Liver (tissue), 9 donors: ENCODE data around the gene ANKRD23. TPM values are rescaled to one million over a fixed set of nuclear protein-coding genes. Genes with fewer than 3 reads are reported as not detected.

Experiments
- DNase-seq: peaks from one replicate; pipeline ENCODE4 v3.0.0-alpha.2; 2017; ENCODE audit warnings: low spot score
- H3K27ac ChIP-seq, 2 donors: one replicate each; pipeline ENCODE4 v1.7.0; 2013; ENCODE audit warnings: inconsistent platforms in 2 of 2, low read length in 2 of 2, control low read depth in 1 of 2, low read depth in 1 of 2, mild to moderate bottlenecking in 1 of 2
- H3K27me3 ChIP-seq, 4 donors: one replicate each; pipeline versions ENCODE4 v1.6.1 to v1.7.0; 2013; ENCODE audit warnings: low read length in 3 of 4, inconsistent platforms in 1 of 4, mild to moderate bottlenecking in 1 of 4, moderate library complexity in 1 of 4; ENCODE audit not compliant: control insufficient read depth in 4 of 4, insufficient read depth in 4 of 4
- H3K36me3 ChIP-seq, 4 donors: one replicate each; pipeline versions ENCODE4 v1.6.1 to v1.7.0; 2013; ENCODE audit warnings: low read length in 3 of 4, mild to moderate bottlenecking in 3 of 4, low read depth in 1 of 4, moderate library complexity in 1 of 4; ENCODE audit not compliant: control insufficient read depth in 4 of 4, insufficient read depth in 3 of 4
- H3K4me1 ChIP-seq, 4 donors: one replicate each; pipeline versions ENCODE4 v1.6.1 to v1.7.0; 2013; ENCODE audit warnings: low read length in 3 of 4, mild to moderate bottlenecking in 3 of 4, moderate library complexity in 1 of 4; ENCODE audit not compliant: control insufficient read depth in 4 of 4, insufficient read depth in 4 of 4
- H3K4me3 ChIP-seq, 3 donors: one replicate each; pipeline versions ENCODE4 v1.6.1 to v1.7.0; 2013; ENCODE audit warnings: low read length in 3 of 3, control low read depth in 1 of 3, low read depth in 1 of 3, mild to moderate bottlenecking in 1 of 3
- H3K9ac ChIP-seq, 2 donors: one replicate each; pipeline ENCODE4 v1.7.0; 2013; ENCODE audit warnings: low read length in 2 of 2, mild to moderate bottlenecking in 2 of 2, moderate library complexity in 2 of 2, control low read depth in 1 of 2, low read depth in 1 of 2
- H3K9me3 ChIP-seq, 4 donors: one replicate each; pipeline versions ENCODE4 v1.6.1 to v1.7.0; 2013; ENCODE audit warnings: low read length in 3 of 4; ENCODE audit not compliant: control insufficient read depth in 4 of 4
- EGR1 ChIP-seq, 2 donors: IDR thresholded peaks; 2 replicates each; pipeline ENCODE4 v1.6.1; 2016 to 2018; ENCODE audit warnings: antibody characterized with exemption in 2 of 2, low read depth in 2 of 2
- FOXA1 ChIP-seq: IDR thresholded peaks from 2 replicates; pipeline ENCODE4 v1.6.1; 2016; ENCODE audit warnings: antibody characterized with exemption
- FOXA2 ChIP-seq: IDR thresholded peaks from 2 replicates; pipeline ENCODE4 v1.6.1; 2016; ENCODE audit warnings: antibody characterized with exemption
- GABPA ChIP-seq, 2 donors: IDR thresholded peaks in 1 of 2; conservative IDR thresholded peaks in 1 of 2; 2 replicates each; pipeline ENCODE4 v1.6.1; 2016; ENCODE audit warnings: antibody characterized with exemption in 2 of 2, mild to moderate bottlenecking in 1 of 2, moderate library complexity in 1 of 2
- HNF4A ChIP-seq, 2 donors: conservative IDR thresholded peaks; 2 replicates each; pipeline ENCODE4 v1.6.1; 2016; ENCODE audit warnings: antibody characterized with exemption in 2 of 2, mild to moderate bottlenecking in 2 of 2
- HNF4G ChIP-seq: IDR thresholded peaks from 2 replicates; pipeline ENCODE4 v1.6.1; 2016; ENCODE audit warnings: antibody characterized with exemption
- JUND ChIP-seq, 2 donors: IDR thresholded peaks; 2 replicates each; pipeline ENCODE4 v1.6.1; 2016; ENCODE audit warnings: antibody characterized with exemption in 2 of 2
- NR2F2 ChIP-seq: IDR thresholded peaks from 2 replicates; pipeline ENCODE4 v1.6.1; 2016; ENCODE audit warnings: antibody characterized with exemption
- RAD21 ChIP-seq, 2 donors: IDR thresholded peaks; 2 replicates each; pipeline ENCODE4 v1.6.1; 2016; ENCODE audit warnings: antibody characterized with exemption in 2 of 2, mild to moderate bottlenecking in 2 of 2
- RXRA ChIP-seq, 2 donors: IDR thresholded peaks; 2 replicates each; pipeline ENCODE4 v1.6.1; 2017 to 2018; ENCODE audit warnings: antibody characterized with exemption in 2 of 2, mild to moderate bottlenecking in 1 of 2
- SP1 ChIP-seq: IDR thresholded peaks from 2 replicates; pipeline ENCODE4 v1.6.1; 2018; ENCODE audit warnings: antibody characterized with exemption, mild to moderate bottlenecking
- TAF1 ChIP-seq: conservative IDR thresholded peaks from 2 replicates; pipeline ENCODE4 v1.6.1; 2016; ENCODE audit warnings: antibody characterized with exemption, mild to moderate bottlenecking
- YY1 ChIP-seq: IDR thresholded peaks from 2 replicates; pipeline ENCODE4 v1.6.1; 2016; ENCODE audit warnings: antibody characterized with exemption, mild to moderate bottlenecking
- WGBS: extraction: QIAGEN DNeasy Blood & Tissue Kit; methylation state at CpG from one replicate; pipeline ENCODE4 v1.1.7; 2013; 5-methylcytosine and 5-hydroxymethylcytosine counted together
- polyA plus RNA-seq, 2 donors: library from polyadenylated mRNA; stranded (reverse) in 1 of 2; unstranded in 1 of 2; fragments of 200-250 nt in 1 of 2; fragments of >200 nt in 1 of 2; fragmentation: Nextera tagmentation in 1 of 2; extraction: Ambion mirVana in 1 of 2; gene quantifications; one replicate each; pipeline versions ENCODE4 v1.2.1 to v1.2.3, GENCODE V29; 2013 to 2015
- total RNA-seq, 2 donors: library from RNA; depleted of rRNA; stranded (reverse); fragments of >200 nt; gene quantifications; one replicate each; pipeline ENCODE4 v1.2.3, GENCODE V29; 2014
- TF ChIP-seq, protein P1 (sequence below): fragments of 150-350 bp; IDR thresholded peaks from 2 replicates; pipeline ENCODE4 v1.5.1; 2017; ENCODE audit warnings: improper control_type of control experiment, low read depth, low read length; ENCODE audit not compliant: missing input control
- TF ChIP-seq, protein P2 (sequence below): IDR thresholded peaks from 2 replicates; pipeline ENCODE4 v1.6.1; 2016; ENCODE audit warnings: antibody characterized with exemption, mild to moderate bottlenecking
- TF ChIP-seq, protein P3 (sequence below): IDR thresholded peaks from 2 replicates; pipeline ENCODE4 v1.6.1; 2016; ENCODE audit warnings: antibody characterized with exemption
- TF ChIP-seq, protein P4 (sequence below): IDR thresholded peaks from 2 replicates; pipeline ENCODE4 v1.6.1; 2016; ENCODE audit warnings: antibody characterized with exemption
- donor health status: healthy.
- donor health status: healthy.
- donor health status: healthy.
- donor health status: healthy.
- donor health status: healthy.

Gene ANKRD23
- total and polyA plus RNA-seq, 4 donors: 0.82 to 4.2 (median 1.9) TPM

DNA sequence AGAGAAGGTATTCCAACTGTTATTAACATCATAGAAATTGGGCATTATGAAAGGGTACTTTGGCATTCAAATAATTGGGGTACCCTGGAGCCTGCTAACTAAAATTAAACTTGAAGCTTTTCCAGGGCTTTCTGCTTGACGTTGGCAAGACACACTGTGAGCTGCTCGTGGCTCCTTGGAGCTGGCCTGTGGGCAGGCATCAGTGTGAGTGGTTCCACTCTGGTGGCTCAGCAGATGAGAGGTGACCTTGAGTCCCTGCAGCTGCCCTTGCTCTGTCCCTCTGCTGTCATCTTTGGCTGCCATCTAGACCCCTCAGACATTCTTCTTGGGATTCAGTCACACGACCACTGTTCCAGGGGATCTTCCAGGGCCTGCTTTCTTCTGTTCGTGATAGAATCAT is 21.0 kb downstream of the ANKRD23 start:
- Histone ChIP-seq H3K27ac (no peak overlapping the region), H3K4me3 (no peak overlapping the region), H3K9ac (no peak overlapping the region), H3K4me1 (peaks cover 21 to 55% (median 48%) of the 10 kb centered on the region in 4 donors), H3K9me3 (no peaks in the 10 kb centered on the region), H3K27me3 (no peaks in the 10 kb centered on the region), H3K36me3 (peaks cover 8 to 24% (median 18%) of the 10 kb centered on the region in 4 donors)
- no peak for DNase-seq
- 86% methylated on average over 4 of the region's 4 CpGs for WGBS
- no peak for TF ChIP-seq JUND (IDR thresholded peaks at IDR 0.05)
- TF ChIP-seq EGR1 (IDR thresholded peaks at IDR 0.05; ENCODE audit: low read depth in 2 of 2): no peak
- TF ChIP-seq, protein P1, sequence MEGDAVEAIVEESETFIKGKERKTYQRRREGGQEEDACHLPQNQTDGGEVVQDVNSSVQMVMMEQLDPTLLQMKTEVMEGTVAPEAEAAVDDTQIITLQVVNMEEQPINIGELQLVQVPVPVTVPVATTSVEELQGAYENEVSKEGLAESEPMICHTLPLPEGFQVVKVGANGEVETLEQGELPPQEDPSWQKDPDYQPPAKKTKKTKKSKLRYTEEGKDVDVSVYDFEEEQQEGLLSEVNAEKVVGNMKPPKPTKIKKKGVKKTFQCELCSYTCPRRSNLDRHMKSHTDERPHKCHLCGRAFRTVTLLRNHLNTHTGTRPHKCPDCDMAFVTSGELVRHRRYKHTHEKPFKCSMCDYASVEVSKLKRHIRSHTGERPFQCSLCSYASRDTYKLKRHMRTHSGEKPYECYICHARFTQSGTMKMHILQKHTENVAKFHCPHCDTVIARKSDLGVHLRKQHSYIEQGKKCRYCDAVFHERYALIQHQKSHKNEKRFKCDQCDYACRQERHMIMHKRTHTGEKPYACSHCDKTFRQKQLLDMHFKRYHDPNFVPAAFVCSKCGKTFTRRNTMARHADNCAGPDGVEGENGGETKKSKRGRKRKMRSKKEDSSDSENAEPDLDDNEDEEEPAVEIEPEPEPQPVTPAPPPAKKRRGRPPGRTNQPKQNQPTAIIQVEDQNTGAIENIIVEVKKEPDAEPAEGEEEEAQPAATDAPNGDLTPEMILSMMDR: no peak
- TF ChIP-seq, protein P2, sequence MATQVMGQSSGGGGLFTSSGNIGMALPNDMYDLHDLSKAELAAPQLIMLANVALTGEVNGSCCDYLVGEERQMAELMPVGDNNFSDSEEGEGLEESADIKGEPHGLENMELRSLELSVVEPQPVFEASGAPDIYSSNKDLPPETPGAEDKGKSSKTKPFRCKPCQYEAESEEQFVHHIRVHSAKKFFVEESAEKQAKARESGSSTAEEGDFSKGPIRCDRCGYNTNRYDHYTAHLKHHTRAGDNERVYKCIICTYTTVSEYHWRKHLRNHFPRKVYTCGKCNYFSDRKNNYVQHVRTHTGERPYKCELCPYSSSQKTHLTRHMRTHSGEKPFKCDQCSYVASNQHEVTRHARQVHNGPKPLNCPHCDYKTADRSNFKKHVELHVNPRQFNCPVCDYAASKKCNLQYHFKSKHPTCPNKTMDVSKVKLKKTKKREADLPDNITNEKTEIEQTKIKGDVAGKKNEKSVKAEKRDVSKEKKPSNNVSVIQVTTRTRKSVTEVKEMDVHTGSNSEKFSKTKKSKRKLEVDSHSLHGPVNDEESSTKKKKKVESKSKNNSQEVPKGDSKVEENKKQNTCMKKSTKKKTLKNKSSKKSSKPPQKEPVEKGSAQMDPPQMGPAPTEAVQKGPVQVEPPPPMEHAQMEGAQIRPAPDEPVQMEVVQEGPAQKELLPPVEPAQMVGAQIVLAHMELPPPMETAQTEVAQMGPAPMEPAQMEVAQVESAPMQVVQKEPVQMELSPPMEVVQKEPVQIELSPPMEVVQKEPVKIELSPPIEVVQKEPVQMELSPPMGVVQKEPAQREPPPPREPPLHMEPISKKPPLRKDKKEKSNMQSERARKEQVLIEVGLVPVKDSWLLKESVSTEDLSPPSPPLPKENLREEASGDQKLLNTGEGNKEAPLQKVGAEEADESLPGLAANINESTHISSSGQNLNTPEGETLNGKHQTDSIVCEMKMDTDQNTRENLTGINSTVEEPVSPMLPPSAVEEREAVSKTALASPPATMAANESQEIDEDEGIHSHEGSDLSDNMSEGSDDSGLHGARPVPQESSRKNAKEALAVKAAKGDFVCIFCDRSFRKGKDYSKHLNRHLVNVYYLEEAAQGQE: no peak
- no peak for TF ChIP-seq HNF4A (conservative IDR thresholded peaks at IDR 0.05)
- TF ChIP-seq GABPA (IDR thresholded peaks at IDR 0.05 in 1 of 2, conservative IDR thresholded peaks at IDR 0.05 in 1 of 2): no peak
- TF ChIP-seq FOXA2: no peak
- no peak for TF ChIP-seq FOXA1
- no peak for TF ChIP-seq RAD21 (IDR thresholded peaks at IDR 0.05)
- TF ChIP-seq SP1: no peak
- no peak for TF ChIP-seq HNF4G
- TF ChIP-seq TAF1: no peak

DNA sequence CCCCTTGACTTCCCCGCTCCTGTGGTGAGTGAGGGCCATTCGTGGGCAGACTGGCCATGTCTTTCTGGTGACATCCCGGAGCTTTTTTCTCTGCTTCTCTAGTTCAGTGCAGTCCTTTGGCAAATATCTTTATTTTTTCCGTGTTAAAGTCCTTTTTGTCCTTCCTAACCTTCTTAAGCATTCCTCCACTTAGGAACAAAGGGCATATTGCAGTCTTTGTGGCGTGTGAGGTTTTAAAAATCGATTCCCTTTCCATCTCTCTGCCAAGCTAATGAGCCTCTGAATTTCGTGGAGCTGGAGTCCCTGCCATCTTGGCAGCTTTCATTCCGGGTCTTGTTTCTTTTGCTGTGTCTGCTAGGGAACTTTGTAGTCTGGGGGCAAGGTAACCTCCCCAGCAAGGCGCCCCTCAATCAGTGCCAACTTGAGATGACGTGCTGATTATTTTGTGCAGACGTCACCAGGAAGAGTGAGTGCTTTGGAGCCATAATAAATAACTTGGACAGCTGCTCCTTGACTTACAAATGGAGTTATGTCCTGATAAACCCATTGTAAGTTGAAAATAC is 22.6 kb downstream of the ANKRD23 start:
- Histone ChIP-seq H3K4me3 (no peak overlapping the region), H3K4me1 (peaks cover 22 to 64% (median 57%) of the 10 kb centered on the region in 4 donors), H3K27ac (peak overlapping the region in 1 of 2 donors; percentile 9), H3K9ac (no peak overlapping the region), H3K36me3 (peaks cover 4 to 14% (median 9%) of the 10 kb centered on the region in 4 donors), H3K9me3 (no peaks in the 10 kb centered on the region), H3K27me3 (no peaks in the 10 kb centered on the region)
- no peak for DNase-seq
- WGBS: 37% methylated on average over 11 of the region's 11 CpGs
- TF ChIP-seq SP1 (peak; percentile 10), RXRA (IDR thresholded peaks at IDR 0.05) (peak in 1 of 2 donors; percentile 19), HNF4A (conservative IDR thresholded peaks at IDR 0.05) (peak; percentile 54 to 59), RAD21 (IDR thresholded peaks at IDR 0.05) (no peak), EGR1 (IDR thresholded peaks at IDR 0.05; ENCODE audit: low read depth in 2 of 2) (no peak), GABPA (IDR thresholded peaks at IDR 0.05 in 1 of 2, conservative IDR thresholded peaks at IDR 0.05 in 1 of 2) (no peak), FOXA2 (no peak), YY1 (peak; percentile 15), HNF4G (peak; percentile 34), NR2F2 (no peak)
- TF ChIP-seq, protein P3, sequence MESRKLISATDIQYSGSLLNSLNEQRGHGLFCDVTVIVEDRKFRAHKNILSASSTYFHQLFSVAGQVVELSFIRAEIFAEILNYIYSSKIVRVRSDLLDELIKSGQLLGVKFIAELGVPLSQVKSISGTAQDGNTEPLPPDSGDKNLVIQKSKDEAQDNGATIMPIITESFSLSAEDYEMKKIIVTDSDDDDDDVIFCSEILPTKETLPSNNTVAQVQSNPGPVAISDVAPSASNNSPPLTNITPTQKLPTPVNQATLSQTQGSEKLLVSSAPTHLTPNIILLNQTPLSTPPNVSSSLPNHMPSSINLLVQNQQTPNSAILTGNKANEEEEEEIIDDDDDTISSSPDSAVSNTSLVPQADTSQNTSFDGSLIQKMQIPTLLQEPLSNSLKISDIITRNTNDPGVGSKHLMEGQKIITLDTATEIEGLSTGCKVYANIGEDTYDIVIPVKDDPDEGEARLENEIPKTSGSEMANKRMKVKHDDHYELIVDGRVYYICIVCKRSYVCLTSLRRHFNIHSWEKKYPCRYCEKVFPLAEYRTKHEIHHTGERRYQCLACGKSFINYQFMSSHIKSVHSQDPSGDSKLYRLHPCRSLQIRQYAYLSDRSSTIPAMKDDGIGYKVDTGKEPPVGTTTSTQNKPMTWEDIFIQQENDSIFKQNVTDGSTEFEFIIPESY: no peak
- TF ChIP-seq, protein P4, sequence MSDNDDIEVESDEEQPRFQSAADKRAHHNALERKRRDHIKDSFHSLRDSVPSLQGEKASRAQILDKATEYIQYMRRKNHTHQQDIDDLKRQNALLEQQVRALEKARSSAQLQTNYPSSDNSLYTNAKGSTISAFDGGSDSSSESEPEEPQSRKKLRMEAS: no peak
- TF ChIP-seq, protein P2: no peak
- TF ChIP-seq, protein P1: no peak
